Mesothelial cell of epicardium (in vitro differentiated cells): ENCODE measurements around the gene RBPJL. TPM values are rescaled to one million over a fixed set of nuclear protein-coding genes. Genes with fewer than 3 reads are reported as not detected.

Experiments used
- DNase-seq, 2 experiments: peaks; one replicate each; pipeline ENCODE4 v3.0.0; 2021; ENCODE audit warnings: low spot score in 2 of 2; ENCODE audit not compliant: unreplicated experiment in 2 of 2
- H3K27ac Mint-ChIP-seq: 2 replicates; pipeline ENCODE4 v1.8.0; 2021; ENCODE audit warnings: mixed read lengths
- H3K27me3 Mint-ChIP-seq: 2 replicates; pipeline ENCODE4 v1.8.0; 2021; ENCODE audit warnings: low read depth, mixed read lengths
- H3K36me3 Mint-ChIP-seq: 2 replicates; pipeline ENCODE4 v1.8.0; 2021; ENCODE audit warnings: mixed read lengths
- H3K4me1 Mint-ChIP-seq: 2 replicates; pipeline ENCODE4 v1.8.0; 2021; ENCODE audit warnings: mixed read lengths
- H3K4me3 Mint-ChIP-seq: 2 replicates; pipeline ENCODE4 v1.8.0; 2021; ENCODE audit warnings: mild to moderate bottlenecking, moderate library complexity, mixed read lengths
- H3K9me3 Mint-ChIP-seq: 2 replicates; pipeline ENCODE4 v1.8.0; 2021; ENCODE audit warnings: mixed read lengths
- CTCF ChIP-seq: fragments of 200-600 bp; sonication (generic); IDR thresholded peaks from one replicate; pipeline ENCODE4 v1.5.0; 2021; ENCODE audit warnings: antibody characterized with exemption; ENCODE audit not compliant: unreplicated experiment
- total RNA-seq: library from RNA; stranded (reverse); gene quantifications from 3 replicates; pipeline ENCODE4 v1.2.1, GENCODE V29; 2021

RBPJL gene
- total RNA-seq, 1 donor from 2014 or later = not detected

- Mint-ChIP-seq H3K36me3 (peaks cover 14% of the 10 kb centered on the region), H3K4me3 (peak within 1 kb of the TSS; percentile 99), H3K27ac (peak within 1 kb of the TSS; percentile 100), H3K4me1 (peaks cover 35% of the 10 kb centered on the region), H3K27me3 (no peaks in the 10 kb centered on the region), H3K9me3 (no peaks in the 10 kb centered on the region)
- TF ChIP-seq CTCF = peak; percentile 76
- peak; percentile 97 to 99 for DNase-seq
Measured at GRCh38 chr20:45362804-45363610, 56.4 kb downstream of the RBPJL start, which contains the start of gene SYS1. TSS of gene SYS1 (plus strand) at chr20:45363156. CDS start at chr20:45363532, 376 bp downstream.

GRCh38 chr20:45363611-45364492 lies 57.2 kb downstream of the RBPJL start:
- TF ChIP-seq CTCF = no peak
- Mint-ChIP-seq H3K36me3 (peaks cover 17% of the 10 kb centered on the region), H3K27ac (peak overlapping the region; percentile 100), H3K4me3 (peak overlapping the region; percentile 99), H3K27me3 (no peaks in the 10 kb centered on the region), H3K9me3 (no peaks in the 10 kb centered on the region), H3K4me1 (peaks cover 27% of the 10 kb centered on the region)
- DNase-seq = no peak

GRCh38 chr20:45365444-45365970 lies 58.9 kb downstream of the RBPJL start:
- TF ChIP-seq CTCF = no peak
- H3K4me3 Mint-ChIP-seq = peak overlapping the region; percentile 2
- peaks cover 20% of the 10 kb centered on the region for H3K4me1 Mint-ChIP-seq
- H3K36me3 Mint-ChIP-seq = peaks cover 18% of the 10 kb centered on the region
- H3K27ac Mint-ChIP-seq = no peak overlapping the region
- H3K9me3 Mint-ChIP-seq = no peaks in the 10 kb centered on the region
- no peaks in the 10 kb centered on the region for H3K27me3 Mint-ChIP-seq
- DNase-seq = no peak

- Mint-ChIP-seq H3K4me3 (no peak overlapping the region), H3K4me1 (peaks cover 20% of the 10 kb centered on the region), H3K9me3 (no peaks in the 10 kb centered on the region), H3K27me3 (no peaks in the 10 kb centered on the region), H3K36me3 (peaks cover 18% of the 10 kb centered on the region), H3K27ac (no peak overlapping the region)
- TF ChIP-seq CTCF = no peak
- DNase-seq = no peak
Measured at GRCh38 chr20:45366192-45366591, 59.6 kb downstream of the RBPJL start.

GRCh38 chr20:45366631-45367030 lies 60.0 kb downstream of the RBPJL start:
- no peak for DNase-seq
- no peak for TF ChIP-seq CTCF
- Mint-ChIP-seq H3K27me3 (no peaks in the 10 kb centered on the region), H3K4me1 (peaks cover 20% of the 10 kb centered on the region), H3K4me3 (no peak overlapping the region), H3K9me3 (no peaks in the 10 kb centered on the region), H3K36me3 (peaks cover 18% of the 10 kb centered on the region), H3K27ac (no peak overlapping the region)
